HT-29 (cell line): Measurements from ENCODE around the gene NPAS3. TPM values are rescaled to one million over a fixed set of nuclear protein-coding genes. Genes with fewer than 3 reads are reported as not detected.

Experiments used
- DNase-seq: peaks from one replicate; pipeline ENCODE4 v3.0.0-alpha.2; 2015; ENCODE audit warnings: low spot score
- total RNA-seq: library from RNA; depleted of rRNA; stranded (reverse); fragments of >200 nt; shearing (Covaris generic); gene quantifications from 2 replicates; pipeline ENCODE4 v1.2.3, GENCODE V29; 2014

Gene NPAS3
- total RNA-seq, 1 experiment from 2014 or later: not detected

GRCh38 chr14:33315217-33315616, 376.5 kb downstream of the NPAS3 start:
- no peak for DNase-seq

GRCh38 chr14:33315721-33316120, 377.0 kb downstream of the NPAS3 start:
- no peak for DNase-seq

GRCh38 chr14:33317675-33318074, 379.0 kb downstream of the NPAS3 start:
- no peak for DNase-seq

- DNase-seq: no peak
Measured at GRCh38 chr14:33323979-33324378, 385.3 kb downstream of the NPAS3 start.

- DNase-seq: no peak
Measured at GRCh38 chr14:33331176-33331949, 392.7 kb downstream of the NPAS3 start.

GRCh38 chr14:33332497-33332896, 393.8 kb downstream of the NPAS3 start:
- no peak for DNase-seq

- DNase-seq: no peak
Measured at GRCh38 chr14:33335366-33335765, 396.7 kb downstream of the NPAS3 start.

- DNase-seq: no peak
Measured at GRCh38 chr14:33342299-33342974, 403.8 kb downstream of the NPAS3 start.

GRCh38 chr14:33343016-33343415, 404.3 kb downstream of the NPAS3 start:
- no peak for DNase-seq

GRCh38 chr14:33347796-33348195, 409.1 kb downstream of the NPAS3 start:
- DNase-seq: no peak

- DNase-seq: no peak
Measured at GRCh38 chr14:33348510-33348909, 409.8 kb downstream of the NPAS3 start.

- no peak for DNase-seq
Measured at GRCh38 chr14:33349871-33350270, 411.2 kb downstream of the NPAS3 start.

GRCh38 chr14:33350366-33350990, 411.8 kb downstream of the NPAS3 start:
- no peak for DNase-seq

GRCh38 chr14:33352821-33353220, 414.1 kb downstream of the NPAS3 start:
- DNase-seq: no peak

GRCh38 chr14:33356181-33356580, 417.5 kb downstream of the NPAS3 start:
- no peak for DNase-seq

GRCh38 chr14:33357225-33358010, 418.7 kb downstream of the NPAS3 start:
- DNase-seq: no peak

- DNase-seq: no peak
Measured at GRCh38 chr14:33359288-33359881, 420.7 kb downstream of the NPAS3 start.

- DNase-seq: no peak
Measured at GRCh38 chr14:33362934-33363333, 424.3 kb downstream of the NPAS3 start.

GRCh38 chr14:33363682-33364081, 425.0 kb downstream of the NPAS3 start:
- DNase-seq: no peak

GRCh38 chr14:33364466-33364865, 425.8 kb downstream of the NPAS3 start:
- DNase-seq: no peak

GRCh38 chr14:33369041-33369440, 430.4 kb downstream of the NPAS3 start:
- no peak for DNase-seq
